Uterus (tissue), 2 donors: ENCODE data around the gene DCUN1D1.

Experiments used
- CTCF ChIP-seq, 4 experiments: fragments of 200-600 bp in 2 of 4; fragments of 450-650 bp in 2 of 4; sonication (generic) in 2 of 4; IDR thresholded peaks; one replicate each; pipeline ENCODE4 v1.5.1; 2016 to 2019; ENCODE audit warnings: antibody characterized with exemption in 4 of 4, mild to moderate bottlenecking in 2 of 4, moderate library complexity in 1 of 4
- POLR2A ChIP-seq, 2 donors: fragments of 450-650 bp; IDR thresholded peaks; one replicate each; pipeline ENCODE4 v1.6.1; 2016; ENCODE audit warnings: antibody characterized with exemption in 2 of 2, mild to moderate bottlenecking in 1 of 2, moderate library complexity in 1 of 2

- TF ChIP-seq POLR2A (IDR thresholded peaks at IDR 0.05) = no peak
- TF ChIP-seq CTCF (IDR thresholded peaks at IDR 0.05) = no peak
Observed at GRCh38 chr3:182948305-182948704, 32.0 kb downstream of the DCUN1D1 start.
